GM13976 (cell line): ENCODE results near the gene PLEKHG1.

Experiments
- DNase-seq: peaks from one replicate; pipeline ENCODE4 v3.0.0; 2012; ENCODE audit warnings: low spot score
- in situ Hi-C: fragments of 300-500 bp; cut with MboI; formaldehyde crosslinking; loops from one replicate; pipeline ENCODE4 v1.12.0; 2022; ENCODE audit warnings: low sequenced_read_pairs, mixed read lengths, inconsistent platforms; ENCODE audit not compliant: unreplicated experiment
- TF ChIP-seq, protein P1 (sequence below): IDR thresholded peaks from 2 replicates; pipeline ENCODE4 v1.5.1; 2012; ENCODE audit warnings: borderline replicate concordance, mild to moderate bottlenecking; ENCODE audit not compliant: insufficient read depth; ENCODE audit errors: extremely low read depth, missing control alignments, control extremely low read depth

The PLEKHG1 gene

DNA sequence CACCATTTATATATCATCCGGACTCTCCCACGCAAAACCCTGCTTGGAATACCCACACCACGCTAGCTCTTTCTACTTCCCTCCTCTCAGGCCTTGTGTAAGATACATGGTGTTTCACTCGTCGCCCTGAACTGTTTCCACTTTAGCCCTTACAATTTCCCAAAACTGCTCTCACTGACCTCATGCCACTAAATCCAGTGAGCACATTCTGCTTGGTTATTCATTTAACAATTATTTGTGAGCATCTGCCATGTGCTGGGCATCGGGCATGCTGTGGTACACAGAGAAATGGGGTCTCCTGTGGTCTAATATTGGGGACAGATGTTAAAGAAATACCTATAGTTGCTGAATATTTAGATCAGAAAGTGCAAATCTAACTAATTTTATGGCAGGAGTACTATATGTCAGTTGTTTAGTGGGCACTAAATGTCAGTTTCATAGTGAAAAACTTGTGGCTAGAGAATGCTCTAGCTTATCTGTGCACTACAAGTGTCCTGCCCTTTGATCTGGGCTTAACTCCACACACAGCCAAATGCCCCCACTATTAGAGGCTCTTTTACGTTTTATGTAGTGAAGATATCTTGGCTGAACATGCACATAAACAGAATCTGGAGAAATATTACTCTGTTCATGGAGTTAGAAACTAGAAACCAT is 41.0 kb downstream of the PLEKHG1 start:
- TF ChIP-seq, protein P1, sequence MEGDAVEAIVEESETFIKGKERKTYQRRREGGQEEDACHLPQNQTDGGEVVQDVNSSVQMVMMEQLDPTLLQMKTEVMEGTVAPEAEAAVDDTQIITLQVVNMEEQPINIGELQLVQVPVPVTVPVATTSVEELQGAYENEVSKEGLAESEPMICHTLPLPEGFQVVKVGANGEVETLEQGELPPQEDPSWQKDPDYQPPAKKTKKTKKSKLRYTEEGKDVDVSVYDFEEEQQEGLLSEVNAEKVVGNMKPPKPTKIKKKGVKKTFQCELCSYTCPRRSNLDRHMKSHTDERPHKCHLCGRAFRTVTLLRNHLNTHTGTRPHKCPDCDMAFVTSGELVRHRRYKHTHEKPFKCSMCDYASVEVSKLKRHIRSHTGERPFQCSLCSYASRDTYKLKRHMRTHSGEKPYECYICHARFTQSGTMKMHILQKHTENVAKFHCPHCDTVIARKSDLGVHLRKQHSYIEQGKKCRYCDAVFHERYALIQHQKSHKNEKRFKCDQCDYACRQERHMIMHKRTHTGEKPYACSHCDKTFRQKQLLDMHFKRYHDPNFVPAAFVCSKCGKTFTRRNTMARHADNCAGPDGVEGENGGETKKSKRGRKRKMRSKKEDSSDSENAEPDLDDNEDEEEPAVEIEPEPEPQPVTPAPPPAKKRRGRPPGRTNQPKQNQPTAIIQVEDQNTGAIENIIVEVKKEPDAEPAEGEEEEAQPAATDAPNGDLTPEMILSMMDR: no peak
- in situ Hi-C loops: no loop called here
- DNase-seq: no peak

DNA sequence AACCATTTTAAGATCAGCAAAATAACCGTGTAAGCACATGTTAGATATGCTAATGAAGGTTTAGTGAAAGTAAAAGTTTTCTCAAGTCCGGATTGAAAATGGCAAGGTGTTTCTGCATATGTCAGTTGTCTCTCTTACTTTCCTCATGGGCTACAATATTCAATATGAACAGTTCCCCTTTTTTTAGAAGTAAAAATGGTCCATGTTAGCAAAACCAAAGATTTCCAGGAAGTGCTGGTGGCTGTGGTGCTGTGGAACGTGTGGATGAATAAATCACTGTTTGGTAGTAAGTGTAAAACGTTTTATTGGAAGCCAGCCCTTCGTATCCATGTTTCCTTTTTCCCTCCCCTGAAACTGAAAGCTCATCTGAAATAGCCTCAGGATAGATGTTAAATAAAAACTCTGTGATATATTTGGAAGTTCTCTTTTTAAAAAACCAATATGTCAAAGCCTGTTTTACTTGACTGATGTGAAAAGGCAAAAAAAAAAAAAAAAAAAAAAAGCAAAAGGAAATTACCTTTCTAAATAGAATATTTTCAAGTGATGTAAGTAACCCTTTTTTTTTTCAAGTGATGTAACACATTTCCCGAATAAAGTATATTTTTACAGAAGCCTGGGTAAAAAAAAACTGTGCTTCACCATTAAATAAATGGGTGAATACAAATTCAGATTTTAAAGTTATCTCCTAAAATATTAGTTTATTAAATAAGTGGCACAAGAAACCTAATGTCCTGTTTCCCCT is 41.9 kb downstream of the PLEKHG1 start:
- DNase-seq: no peak
- in situ Hi-C loops: no loop called here
- TF ChIP-seq, protein P1: no peak

DNA sequence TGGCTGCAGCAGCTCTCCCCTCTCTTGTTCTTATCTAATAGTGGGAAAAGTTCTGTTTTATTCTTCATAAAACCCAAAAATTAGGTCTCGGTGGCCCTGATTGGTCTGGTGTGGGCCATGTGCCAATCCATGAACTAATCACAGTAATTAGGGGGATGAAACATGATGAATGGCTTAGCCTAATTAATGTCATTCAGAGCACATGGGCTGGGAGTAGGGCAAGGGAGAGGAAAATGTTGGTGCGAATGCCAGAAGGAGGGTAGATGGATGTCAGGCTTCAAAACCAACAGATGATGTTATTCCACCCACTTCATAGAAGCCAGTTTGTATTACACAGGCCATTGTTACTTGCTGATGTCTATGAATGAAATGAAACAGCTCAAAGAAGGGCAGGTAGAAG is 46.5 kb downstream of the PLEKHG1 start:
- in situ Hi-C loops: no loop called here
- no peak for DNase-seq
- TF ChIP-seq, protein P1: no peak

DNA sequence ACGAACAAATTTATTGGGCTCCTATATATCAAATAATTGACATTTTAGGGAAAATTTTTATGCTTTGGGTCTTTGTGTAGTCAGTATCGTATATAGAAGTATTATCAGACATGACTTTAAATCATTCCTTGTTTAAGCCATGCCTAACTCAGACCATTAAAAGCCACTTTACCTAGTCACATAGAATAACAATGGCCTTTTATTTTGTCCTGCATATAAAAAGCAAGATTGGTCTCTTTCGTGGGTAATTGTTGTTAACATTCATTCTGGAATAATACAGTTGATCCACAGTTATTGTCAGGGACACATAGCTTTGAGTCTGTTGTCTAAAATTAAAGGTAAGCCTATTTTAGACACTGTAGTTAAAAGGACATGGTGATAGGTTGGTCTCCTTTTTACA is 47.4 kb downstream of the PLEKHG1 start:
- TF ChIP-seq, protein P1: no peak
- in situ Hi-C loops: no loop called here
- no peak for DNase-seq
